K562 (cell line): ENCODE data around the gene GEMIN7. TPM values are rescaled to one million over a fixed set of nuclear protein-coding genes. Genes with fewer than 3 reads are reported as not detected.
A peak's percentile ranks its signal among the peaks of the same experiment; 100 is the strongest.

Source experiments
- CBFB ChIP-seq: sonication (generic); formaldehyde crosslinking; IDR thresholded peaks from 2 replicates; pipeline ENCODE4 v1.4.0; 2020; ENCODE audit warnings: mild to moderate bottlenecking, missing genetic modification reagents
- CBX3 ChIP-seq, 2 experiments: IDR thresholded peaks; 1 replicate in 1 of 2; 2 replicates in 1 of 2; pipeline ENCODE4 v1.6.1; 2012; ENCODE audit warnings: inconsistent platforms in 2 of 2, low read length in 2 of 2, borderline replicate concordance in 1 of 2, control low read depth in 1 of 2
- DPF2 ChIP-seq: fragments of 450-650 bp; IDR thresholded peaks from 2 replicates; pipeline ENCODE4 v1.6.1; 2016
- GATA2 ChIP-seq: sonication (generic); formaldehyde crosslinking; IDR thresholded peaks from 2 replicates; pipeline ENCODE4 v1.4.0; 2020; ENCODE audit warnings: mild to moderate bottlenecking, missing genetic modification reagents
- HLTF ChIP-seq: fragments of 450-650 bp; IDR thresholded peaks from 2 replicates; pipeline ENCODE4 v1.6.1; 2016
- HSF4 ChIP-seq: fragments of 250-450 bp; sonication (Bioruptor Pico); IDR thresholded peaks from 2 replicates; pipeline ENCODE4 v2.1.2; 2022; ENCODE audit warnings: mild to moderate bottlenecking, moderate library complexity, borderline replicate concordance
- PHB2 ChIP-seq: fragments of 450-650 bp; IDR thresholded peaks from 2 replicates; pipeline ENCODE4 v1.6.1; 2017; ENCODE audit warnings: low read depth
- POU5F1 ChIP-seq: fragments of 150-350 bp; IDR thresholded peaks from 2 replicates; pipeline ENCODE4 v1.6.1; 2014; ENCODE audit warnings: borderline replicate concordance, low read length, low read depth, mild to moderate bottlenecking; ENCODE audit not compliant: partially characterized antibody
- SAP30 ChIP-seq: fragments of 200-600 bp; sonication (generic); IDR thresholded peaks from 2 replicates; pipeline ENCODE4 v1.6.1; 2012; ENCODE audit warnings: borderline replicate concordance, low read depth, mild to moderate bottlenecking, moderate library complexity, low read length, control low read depth, inconsistent platforms; ENCODE audit not compliant: insufficient read depth, poor library complexity, severe bottlenecking
- SIRT6 ChIP-seq: IDR thresholded peaks from one replicate; pipeline ENCODE4 v1.6.1; 2012; ENCODE audit warnings: low read depth, mild to moderate bottlenecking, control low read depth, inconsistent platforms, low read length, moderate library complexity
- SREBF1 ChIP-seq: fragments of 150-350 bp; IDR thresholded peaks from 2 replicates; pipeline ENCODE4 v1.6.1; 2014; ENCODE audit warnings: antibody characterized with exemption, low read depth, low read length, borderline replicate concordance
- ZBTB7A ChIP-seq: IDR thresholded peaks from 2 replicates; pipeline ENCODE4 v1.6.1; 2011; ENCODE audit warnings: low read depth, mild to moderate bottlenecking, low read length, moderate library complexity, borderline replicate concordance; ENCODE audit not compliant: control insufficient read depth
- ZMIZ1 ChIP-seq, 2 experiments: fragments of 150-350 bp in 1 of 2; IDR thresholded peaks; 2 replicates each; pipeline ENCODE4 v1.6.1; 2012 to 2016; ENCODE audit warnings: low read depth in 2 of 2, low read length in 2 of 2, mild to moderate bottlenecking in 1 of 2, moderate library complexity in 1 of 2
- polyA plus RNA-seq, 8 experiments: library from polyadenylated mRNA; depleted of rRNA in 4 of 8; stranded (reverse) in 5 of 8; unstranded in 3 of 8; fragments of >200 nt; fragmentation: Nextera tagmentation in 2 of 8; fragmentation: Illumina TruSeq in 1 of 8; extraction: Ambion mirVana in 2 of 8; extraction: Trizol in 1 of 8; gene quantifications; 2 replicates each; pipeline versions ENCODE4 v1.2.1 to v1.2.3, GENCODE V29; 2011 to 2014; ENCODE audit warnings: inconsistent platforms in 1 of 8, missing spikeins in 1 of 8
- total RNA-seq, 7 experiments: library from RNA; depleted of rRNA in 6 of 7; stranded (reverse); fragments of >200 nt in 6 of 7; fragmentation: Illumina TruSeq in 2 of 7; extraction: Trizol in 2 of 7; gene quantifications; 2 replicates each; pipeline versions ENCODE4 v1.2.1 to v1.2.3, GENCODE V29; 2011 to 2021; ENCODE audit warnings: low replicate concordance in 1 of 7
- TF ChIP-seq, protein P1 (sequence below): fragments of 450-650 bp; formaldehyde crosslinking; IDR thresholded peaks from 2 replicates; pipeline ENCODE4 v1.4.0; 2022; ENCODE audit warnings: missing genetic modification characterization
- TF ChIP-seq, protein P2 (sequence below): sonication (generic); formaldehyde crosslinking; IDR thresholded peaks from 2 replicates; pipeline ENCODE4 v1.8.0; 2022; ENCODE audit warnings: mild to moderate bottlenecking, missing genetic modification reagents

GEMIN7 gene
- total and polyA plus RNA-seq, 9 of the 15 experiments (the other 6 are each of a cell fraction or from before 2014, with no cell fraction given): 23.1 to 124 (median 54.9) TPM

DNA sequence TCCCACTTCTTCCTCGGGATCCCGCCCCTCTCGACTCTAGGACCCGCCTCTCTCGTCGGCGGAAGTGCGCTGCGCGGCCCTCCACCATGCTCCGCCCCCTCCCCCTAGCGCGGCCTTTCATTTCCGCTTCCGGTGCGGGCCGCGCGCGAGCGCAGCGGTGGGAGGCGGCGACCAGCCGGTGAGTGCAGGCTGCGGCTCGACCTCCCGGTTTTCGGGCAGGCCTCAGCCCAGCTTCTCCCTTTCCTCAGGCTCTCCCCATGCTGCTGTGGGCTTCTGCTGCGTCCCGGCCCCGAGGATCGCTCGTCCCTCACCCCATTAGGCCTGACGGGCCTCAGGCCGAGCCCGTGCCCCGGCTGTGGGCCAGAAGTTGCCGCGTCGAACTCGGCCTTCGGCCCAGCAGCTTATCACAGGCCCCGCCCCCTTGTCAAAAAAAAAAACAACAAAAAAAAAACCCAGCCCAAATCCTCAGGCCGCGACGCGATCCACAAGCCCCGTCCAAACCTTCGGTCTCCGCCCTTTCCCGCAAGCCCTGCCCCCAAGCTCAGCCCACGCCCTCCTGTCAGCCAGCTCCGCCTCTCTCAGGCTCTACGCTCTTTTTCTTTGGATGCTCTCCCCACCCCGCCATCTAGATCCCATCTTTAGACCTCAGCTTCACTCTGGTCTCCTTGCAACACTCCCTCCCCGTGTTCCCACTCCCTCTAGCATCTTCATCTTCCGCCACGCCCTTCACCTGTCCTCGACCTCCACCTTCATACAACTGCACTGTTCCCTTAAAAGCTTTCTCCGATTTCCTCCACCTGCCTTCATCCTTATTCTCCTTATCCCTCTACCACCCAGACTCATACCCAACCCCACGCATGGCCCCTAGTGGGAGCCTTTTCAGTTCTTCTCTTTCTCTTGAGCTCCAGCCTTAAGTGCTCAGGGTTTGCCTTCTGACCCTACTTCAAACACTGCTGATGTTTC lies 39.8 kb upstream of the GEMIN7 start, which contains the start of gene CLASRP (continued):
- 0 out of 2 replicates have a peak, but pooled peaks have one; percentile 17 for TF ChIP-seq ZBTB7A
- TF ChIP-seq SREBF1: no peak
- TF ChIP-seq, protein P1, sequence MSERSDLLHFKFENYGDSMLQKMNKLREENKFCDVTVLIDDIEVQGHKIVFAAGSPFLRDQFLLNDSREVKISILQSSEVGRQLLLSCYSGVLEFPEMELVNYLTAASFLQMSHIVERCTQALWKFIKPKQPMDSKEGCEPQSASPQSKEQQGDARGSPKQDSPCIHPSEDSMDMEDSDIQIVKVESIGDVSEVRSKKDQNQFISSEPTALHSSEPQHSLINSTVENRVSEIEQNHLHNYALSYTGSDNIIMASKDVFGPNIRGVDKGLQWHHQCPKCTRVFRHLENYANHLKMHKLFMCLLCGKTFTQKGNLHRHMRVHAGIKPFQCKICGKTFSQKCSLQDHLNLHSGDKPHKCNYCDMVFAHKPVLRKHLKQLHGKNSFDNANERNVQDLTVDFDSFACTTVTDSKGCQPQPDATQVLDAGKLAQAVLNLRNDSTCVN (CRISPR knock-in tag): peak; percentile 42; the same call in 1 of the 2 replicates
- no peak for TF ChIP-seq POU5F1
- no peak for TF ChIP-seq CBX3 (IDR thresholded peaks at IDR 0.05; ENCODE audit: borderline replicate concordance in 1 of 2, low read length in 2 of 2)
- TF ChIP-seq GATA2 (CRISPR knock-in tag): no peak
- TF ChIP-seq DPF2: peak; percentile 35; the same call in 1 of the 2 replicates
- TF ChIP-seq SAP30: peak; percentile 96
- TF ChIP-seq SIRT6: no peak
- 0 out of 2 replicates have a peak, but pooled peaks have one; percentile 13 for TF ChIP-seq HLTF
- TF ChIP-seq CBFB: no peak
- 0 out of 2 replicates have a peak, but pooled peaks have one; percentile 10 for TF ChIP-seq PHB2
- no peak for TF ChIP-seq HSF4 (CRISPR knock-in tag)
- peak in 1 of 2 experiments; percentile 42; a peak in 1 of 4 replicates for TF ChIP-seq ZMIZ1 (IDR thresholded peaks at IDR 0.05; ENCODE audit: low read depth in 2 of 2, low read length in 2 of 2)
- TF ChIP-seq, protein P2, sequence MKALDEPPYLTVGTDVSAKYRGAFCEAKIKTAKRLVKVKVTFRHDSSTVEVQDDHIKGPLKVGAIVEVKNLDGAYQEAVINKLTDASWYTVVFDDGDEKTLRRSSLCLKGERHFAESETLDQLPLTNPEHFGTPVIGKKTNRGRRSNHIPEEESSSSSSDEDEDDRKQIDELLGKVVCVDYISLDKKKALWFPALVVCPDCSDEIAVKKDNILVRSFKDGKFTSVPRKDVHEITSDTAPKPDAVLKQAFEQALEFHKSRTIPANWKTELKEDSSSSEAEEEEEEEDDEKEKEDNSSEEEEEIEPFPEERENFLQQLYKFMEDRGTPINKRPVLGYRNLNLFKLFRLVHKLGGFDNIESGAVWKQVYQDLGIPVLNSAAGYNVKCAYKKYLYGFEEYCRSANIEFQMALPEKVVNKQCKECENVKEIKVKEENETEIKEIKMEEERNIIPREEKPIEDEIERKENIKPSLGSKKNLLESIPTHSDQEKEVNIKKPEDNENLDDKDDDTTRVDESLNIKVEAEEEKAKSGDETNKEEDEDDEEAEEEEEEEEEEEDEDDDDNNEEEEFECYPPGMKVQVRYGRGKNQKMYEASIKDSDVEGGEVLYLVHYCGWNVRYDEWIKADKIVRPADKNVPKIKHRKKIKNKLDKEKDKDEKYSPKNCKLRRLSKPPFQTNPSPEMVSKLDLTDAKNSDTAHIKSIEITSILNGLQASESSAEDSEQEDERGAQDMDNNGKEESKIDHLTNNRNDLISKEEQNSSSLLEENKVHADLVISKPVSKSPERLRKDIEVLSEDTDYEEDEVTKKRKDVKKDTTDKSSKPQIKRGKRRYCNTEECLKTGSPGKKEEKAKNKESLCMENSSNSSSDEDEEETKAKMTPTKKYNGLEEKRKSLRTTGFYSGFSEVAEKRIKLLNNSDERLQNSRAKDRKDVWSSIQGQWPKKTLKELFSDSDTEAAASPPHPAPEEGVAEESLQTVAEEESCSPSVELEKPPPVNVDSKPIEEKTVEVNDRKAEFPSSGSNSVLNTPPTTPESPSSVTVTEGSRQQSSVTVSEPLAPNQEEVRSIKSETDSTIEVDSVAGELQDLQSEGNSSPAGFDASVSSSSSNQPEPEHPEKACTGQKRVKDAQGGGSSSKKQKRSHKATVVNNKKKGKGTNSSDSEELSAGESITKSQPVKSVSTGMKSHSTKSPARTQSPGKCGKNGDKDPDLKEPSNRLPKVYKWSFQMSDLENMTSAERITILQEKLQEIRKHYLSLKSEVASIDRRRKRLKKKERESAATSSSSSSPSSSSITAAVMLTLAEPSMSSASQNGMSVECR (CRISPR knock-in tag): peak; percentile 74
